ELF-1 (cell line): Measurements from ENCODE around the gene ATP8B1.

ENCODE experiments used
- DNase-seq: peaks from one replicate; pipeline ENCODE4 v3.0.0-alpha.2; 2016; ENCODE audit warnings: low read depth, low spot score

The ATP8B1 gene

DNA sequence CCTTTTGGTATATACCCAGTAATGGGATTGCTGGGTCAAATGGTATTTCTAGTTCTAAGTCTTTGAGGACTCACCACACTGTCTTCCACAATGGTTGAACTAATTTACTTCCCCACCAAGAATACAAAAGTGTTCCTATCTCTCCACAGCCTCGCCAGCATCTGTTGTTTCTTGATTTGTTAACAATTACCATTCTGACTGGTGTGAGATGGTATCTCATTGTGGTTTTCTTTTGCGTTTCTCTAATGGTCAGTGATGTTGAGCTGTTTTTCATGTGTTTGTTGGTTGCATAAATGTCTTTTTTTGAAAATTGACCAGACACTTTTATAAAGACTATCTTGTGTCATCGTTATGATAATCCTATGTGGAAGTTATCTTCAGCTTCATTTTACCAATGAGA, 16.0 kb upstream of the ATP8B1 start:
- DNase-seq = no peak

DNA sequence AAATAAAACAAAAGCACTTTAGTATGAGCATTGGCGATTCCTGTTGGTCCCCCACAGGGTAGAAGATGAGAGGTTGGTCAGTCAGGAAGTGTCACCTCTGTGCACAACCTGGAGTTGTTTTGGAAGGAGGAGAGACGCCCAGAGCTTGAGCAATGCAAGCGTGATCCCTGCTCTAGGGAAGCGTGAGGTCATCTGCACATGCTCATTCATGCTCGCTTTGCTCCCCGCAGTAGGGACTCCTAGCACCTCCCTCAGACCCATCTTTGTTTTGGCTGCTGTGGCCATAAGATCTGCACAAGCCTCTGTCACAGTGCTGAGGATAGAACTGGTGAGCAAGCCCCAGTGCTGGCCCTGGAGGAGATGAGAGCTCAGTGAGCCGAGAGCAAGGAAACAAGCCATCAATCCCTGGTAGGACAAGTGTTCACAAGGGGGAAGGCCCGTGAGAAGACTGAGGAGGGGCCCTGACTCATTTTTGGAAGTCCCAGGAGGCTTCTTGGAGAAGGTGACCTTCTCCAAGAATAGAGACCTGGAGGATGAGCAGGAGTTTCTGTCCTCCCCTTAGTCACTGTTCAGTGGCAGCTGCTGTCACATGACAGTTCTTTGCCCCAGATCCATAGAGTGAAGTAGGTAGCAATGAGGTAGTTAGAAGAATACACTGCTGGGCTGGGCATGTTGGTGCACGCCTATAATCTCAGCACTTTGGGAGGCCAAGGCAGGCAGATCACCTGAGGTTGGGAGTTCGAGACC, 13.3 kb upstream of the ATP8B1 start:
- no peak for DNase-seq

DNA sequence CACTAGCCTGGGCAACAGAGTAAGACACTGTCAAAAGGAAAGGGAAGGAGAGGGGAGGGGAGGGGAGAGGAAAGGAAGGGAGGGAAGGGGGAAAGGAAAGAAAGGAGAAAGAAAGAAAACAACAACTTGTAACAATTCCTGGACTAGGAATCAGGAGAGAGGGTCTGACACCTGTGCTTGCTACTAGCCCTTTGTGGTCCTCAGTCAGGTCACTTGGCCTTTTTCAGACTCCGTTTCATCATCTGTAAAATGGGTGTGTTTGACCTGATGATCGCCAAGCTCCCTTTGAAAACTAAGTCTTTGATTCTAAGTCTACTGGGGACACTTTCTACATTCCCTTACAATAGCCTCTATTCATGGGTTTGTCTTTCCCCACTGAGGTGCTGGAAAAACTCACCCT, 11.4 kb upstream of the ATP8B1 start:
- DNase-seq = no peak

DNA sequence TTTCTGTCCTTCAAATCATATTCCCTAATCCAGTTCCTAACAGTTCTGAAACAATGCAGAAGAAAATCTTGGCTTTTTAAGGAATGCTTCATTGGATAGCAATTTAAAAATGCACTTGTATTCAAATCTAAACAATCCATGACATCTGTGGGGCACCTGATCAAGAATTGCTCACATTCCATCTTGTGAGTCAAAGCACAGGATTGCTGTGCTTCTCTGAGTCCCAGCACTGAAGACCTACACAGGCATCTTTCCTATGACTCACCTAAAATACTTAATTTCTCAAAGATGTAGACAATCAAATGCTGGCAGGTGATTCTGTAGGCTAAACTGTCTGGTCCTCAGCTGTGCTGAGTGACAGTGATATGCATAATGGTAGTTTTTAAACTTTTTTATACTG, 10.1 kb upstream of the ATP8B1 start:
- no peak for DNase-seq

DNA sequence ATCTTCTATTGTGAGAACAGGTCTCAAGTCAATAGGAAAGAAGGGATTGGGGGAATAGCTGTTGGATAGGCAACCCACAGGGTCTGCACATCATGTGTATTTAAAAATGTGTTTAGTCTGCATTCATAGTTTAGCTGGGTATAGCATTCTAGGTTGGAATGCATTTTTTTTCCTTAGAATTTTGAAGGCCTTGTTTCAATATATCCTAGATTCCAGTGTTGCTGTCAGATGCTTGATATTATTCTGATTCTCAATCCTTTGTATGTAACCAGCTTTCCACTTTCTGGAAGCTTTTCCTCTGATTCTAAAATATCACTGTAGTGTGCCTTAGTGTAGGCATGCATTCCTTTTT, 9.0 kb upstream of the ATP8B1 start:
- DNase-seq = no peak

DNA sequence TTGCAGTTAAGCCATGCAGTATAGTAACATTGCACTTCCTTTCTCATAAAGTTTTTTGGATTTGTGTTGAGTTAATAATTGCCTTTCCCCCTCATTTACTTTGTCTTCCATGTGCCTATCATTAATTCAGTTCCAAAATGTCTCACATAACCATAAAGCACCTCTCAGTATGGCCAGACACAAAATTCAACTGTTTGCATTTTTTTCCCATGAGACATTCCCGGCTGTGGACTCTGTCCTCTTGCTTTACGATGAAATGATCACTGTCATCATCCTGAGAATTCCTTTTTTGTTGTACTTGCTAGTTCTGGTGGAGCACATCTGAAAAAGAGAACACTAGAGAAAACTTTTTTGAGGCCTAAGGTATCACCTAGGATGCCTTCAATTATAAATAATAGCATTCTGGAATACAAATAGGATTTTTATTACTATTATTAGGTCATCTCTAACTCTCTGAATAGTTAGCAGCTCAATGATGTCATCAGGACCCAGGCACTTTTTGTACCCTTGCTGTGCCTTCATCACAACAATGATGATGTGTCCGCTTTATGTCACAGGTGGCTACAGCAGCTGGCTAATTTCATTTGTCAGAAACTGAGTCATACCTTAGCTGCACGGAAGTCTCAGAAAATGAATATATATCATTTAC, 8.5 kb upstream of the ATP8B1 start:
- DNase-seq = no peak

DNA sequence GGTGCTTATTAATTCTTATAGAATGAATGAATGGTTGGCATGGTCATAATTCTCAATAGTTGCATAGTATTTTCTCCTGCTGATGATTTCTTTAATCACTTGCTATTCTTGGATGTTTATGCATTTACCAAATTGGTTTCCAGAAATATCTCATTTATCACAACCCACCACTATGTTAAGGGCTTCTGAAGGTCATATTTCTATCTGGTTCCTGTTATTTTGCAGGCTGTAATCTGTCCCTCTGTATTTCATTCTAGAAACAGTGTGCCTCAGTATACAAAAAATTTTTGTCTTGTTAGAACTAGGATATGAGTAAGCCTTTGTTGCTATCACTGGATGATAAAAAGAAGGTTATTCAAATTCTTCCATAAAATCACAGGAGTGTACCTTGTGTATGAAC, 6.1 kb upstream of the ATP8B1 start:
- DNase-seq = no peak

DNA sequence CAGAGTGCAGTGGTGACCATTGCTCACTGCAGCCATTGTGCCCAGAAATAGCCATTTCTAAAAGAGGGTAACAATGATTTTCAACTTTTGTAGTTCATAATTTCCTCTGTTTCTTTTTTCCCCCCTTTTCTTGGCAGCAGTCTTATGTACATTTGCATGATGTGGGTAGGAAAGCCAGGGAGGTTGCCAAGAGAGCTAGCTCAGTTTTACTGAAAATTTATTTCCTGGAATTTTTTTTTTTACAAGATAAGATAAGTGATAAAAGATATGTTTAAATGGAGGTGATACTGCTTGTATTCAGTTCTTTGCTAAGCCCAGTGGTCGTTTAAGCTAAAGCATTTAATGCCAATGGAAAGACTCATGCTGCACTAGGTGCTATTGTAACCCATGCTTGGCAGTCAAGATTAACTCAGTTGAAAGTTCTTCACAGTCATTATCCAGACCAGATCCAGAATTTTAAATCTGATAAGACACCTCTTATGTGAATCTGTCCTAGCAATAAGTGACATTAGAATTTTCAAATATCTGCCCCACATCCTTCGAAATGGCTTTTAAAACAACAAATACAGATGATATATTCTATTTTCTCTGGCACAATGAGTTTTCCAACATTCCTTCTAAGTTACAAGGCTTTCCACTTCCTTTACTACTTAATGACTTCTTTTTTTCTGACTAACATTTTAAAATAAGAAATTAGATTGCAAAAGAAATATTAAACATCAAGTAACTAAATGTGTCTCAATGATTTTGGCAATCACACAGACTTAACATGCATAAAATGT, 4.4 kb upstream of the ATP8B1 start:
- DNase-seq = no peak

DNA sequence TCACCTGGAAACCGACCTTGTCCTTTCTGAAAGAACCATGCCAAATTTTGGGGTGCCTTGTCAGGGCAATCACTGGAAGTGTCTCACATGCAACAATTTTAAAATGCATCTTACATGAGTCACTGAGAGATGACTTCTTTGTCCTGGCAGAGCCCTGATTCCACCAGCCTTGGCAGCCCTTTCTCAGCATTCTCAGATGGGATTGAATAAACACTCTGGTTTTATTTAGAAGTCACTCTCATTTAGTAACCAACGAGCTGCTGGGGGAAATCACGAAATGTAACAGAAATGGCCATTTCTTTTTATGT, 3.8 kb upstream of the ATP8B1 start:
- DNase-seq = no peak

DNA sequence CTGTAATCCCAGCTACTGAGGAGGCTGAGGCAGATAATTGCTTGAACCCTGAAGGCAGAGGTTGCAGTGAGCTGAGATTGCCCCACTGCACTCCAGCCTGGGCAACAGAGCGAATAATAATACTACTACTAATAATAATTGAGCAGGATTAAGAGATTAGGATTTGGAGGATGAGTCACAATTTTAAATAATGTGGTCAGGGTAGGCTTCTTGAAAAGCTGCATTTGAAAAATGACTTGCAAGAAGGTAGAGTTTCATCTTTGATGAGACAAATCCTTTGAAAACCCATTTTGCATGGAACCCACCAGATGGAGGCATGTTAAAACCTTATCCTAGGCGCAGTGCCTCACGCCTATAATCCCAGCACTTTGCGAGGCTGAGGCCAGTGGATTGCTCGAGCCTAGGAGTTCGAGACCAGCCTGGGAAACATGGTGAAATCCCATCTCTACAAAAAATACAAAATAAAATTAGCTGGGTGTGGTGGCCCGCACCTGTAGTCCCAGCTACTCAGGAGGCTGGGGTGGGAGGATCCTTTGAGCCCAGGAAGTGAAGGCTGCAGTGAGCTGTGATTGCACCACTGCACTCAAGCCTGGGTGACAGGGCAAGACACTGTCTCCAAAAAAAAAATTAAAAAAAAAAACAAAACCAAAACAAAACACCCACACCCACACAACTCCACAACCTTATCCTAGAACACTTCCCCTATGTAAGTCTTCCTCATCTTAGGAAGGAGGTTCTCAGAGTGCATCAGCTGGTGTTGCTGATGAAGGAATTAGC, 3.3 kb upstream of the ATP8B1 start:
- no peak for DNase-seq

DNA sequence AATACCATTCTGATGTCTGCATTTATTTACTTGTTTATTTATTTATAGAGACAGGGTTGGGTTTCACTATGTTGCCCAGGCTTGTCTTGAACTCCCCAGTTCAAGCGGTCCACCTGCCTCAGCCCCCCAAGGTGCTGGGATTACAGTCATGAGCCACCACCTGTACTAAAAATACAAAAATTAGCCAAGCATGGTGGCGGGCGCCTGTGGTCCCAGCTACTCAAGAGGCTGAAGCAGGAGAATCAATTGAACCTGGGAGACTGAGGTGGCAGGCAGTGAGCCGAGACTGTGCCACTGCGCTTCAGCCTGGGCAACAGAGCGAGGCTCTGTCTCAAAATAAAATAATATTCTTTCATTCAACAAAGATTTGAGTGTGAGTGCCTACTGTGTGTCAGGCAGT, 2.0 kb upstream of the ATP8B1 start:
- DNase-seq = no peak

DNA sequence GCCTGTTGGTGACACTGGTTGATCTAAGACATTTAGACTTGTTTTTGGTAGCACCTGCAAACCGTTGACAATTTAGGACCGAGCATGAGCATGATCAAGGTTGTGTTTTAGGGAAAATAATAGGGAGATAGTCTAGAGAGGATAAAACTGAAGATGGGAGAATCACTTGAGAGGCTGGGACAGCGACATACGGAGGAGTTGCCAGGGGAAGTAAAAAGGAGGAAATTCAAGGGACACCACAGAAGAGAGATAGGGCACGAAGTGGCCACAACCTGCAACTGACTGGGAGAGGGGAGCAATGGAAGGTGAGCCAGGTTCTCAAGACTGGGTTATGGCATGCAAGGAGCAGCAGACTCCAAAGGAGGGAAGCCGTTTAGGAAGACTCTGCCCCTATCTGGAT, 1.4 kb upstream of the ATP8B1 start:
- no peak for DNase-seq

DNA sequence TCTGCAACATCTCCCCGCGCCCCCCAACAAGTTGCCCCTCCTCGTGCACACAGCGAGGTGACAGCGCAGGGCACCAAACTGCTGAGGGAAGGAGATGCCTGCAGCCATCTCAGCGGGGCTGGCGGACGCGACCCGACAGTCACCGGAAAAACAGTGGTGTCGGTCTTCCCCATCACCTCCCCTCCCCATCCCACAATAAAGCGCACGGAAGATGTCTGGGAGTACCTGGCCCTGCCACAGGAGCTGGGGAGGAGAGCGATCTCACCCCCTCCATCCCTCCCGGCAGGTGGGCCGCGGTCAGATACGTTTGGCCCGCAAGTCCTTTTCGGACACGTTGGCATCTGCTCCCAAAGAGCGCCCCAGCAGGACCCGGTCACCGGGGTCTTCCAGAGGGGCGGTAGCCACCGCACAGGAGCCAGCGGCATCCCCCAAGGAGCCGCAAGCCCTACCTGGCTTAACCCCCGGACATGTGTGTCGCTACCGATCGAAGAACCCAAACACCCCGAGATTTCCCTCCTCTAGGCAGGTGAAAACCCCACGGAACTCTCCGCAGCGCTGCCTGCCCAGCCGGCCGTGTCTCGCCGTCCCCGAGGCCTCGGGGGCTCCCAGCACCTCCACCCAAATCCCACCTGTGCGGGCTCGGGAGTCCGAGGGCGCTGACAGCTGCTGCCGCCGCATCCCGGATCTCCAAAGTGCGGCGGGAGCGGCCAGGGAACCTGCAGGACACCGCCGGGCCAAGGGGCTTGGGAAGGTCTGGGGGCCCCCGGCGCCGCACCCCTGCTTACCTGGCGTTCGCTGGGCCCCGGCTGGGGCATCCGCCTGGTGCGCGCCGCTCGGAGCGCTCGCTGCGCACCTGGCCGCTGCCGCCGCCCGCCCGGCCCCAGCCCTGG, 657 bp downstream of the ATP8B1 start:
- DNase-seq = peak; percentile 35

DNA sequence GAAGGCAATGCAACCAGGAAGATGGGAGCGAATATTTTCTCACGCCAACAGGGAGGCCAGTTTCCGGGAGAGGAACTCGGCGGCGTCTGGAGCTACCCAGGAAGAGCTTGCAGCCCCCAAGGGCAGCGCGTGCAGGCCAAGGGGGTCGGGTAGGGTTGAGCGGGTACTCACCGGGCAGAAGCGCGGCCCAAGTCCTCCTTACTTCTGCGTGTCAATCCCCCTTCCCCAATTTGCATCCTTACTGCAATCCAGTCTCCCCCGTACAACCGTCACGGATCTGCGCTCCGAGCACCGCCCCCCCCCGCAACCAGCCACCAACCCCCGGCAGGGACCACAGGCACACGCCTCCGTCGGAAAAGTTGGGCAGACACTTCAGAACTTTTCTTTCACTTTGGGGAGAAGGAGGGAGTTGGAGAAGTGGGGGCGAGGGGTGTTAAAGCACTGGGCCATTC, 1.3 kb downstream of the ATP8B1 start:
- DNase-seq = peak; percentile 16

DNA sequence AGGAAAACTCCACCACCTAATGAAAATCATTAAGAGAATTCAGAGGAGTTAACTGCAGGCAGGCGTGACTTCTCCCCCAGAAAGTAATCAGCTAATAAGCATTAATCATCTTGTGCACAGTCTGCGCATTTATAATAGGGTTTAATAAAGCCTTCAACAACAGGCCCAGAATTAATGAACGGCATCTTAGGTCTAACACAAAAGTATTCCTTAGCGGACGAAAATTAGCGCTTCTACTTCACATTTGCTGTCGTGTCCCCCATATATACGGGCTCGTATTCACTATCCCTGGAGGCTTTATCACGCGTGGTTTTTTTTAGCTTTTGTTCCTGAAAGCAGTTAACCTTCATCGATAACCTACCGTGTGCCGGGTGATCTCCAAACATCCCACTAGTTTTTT, 1.8 kb downstream of the ATP8B1 start:
- no peak for DNase-seq

DNA sequence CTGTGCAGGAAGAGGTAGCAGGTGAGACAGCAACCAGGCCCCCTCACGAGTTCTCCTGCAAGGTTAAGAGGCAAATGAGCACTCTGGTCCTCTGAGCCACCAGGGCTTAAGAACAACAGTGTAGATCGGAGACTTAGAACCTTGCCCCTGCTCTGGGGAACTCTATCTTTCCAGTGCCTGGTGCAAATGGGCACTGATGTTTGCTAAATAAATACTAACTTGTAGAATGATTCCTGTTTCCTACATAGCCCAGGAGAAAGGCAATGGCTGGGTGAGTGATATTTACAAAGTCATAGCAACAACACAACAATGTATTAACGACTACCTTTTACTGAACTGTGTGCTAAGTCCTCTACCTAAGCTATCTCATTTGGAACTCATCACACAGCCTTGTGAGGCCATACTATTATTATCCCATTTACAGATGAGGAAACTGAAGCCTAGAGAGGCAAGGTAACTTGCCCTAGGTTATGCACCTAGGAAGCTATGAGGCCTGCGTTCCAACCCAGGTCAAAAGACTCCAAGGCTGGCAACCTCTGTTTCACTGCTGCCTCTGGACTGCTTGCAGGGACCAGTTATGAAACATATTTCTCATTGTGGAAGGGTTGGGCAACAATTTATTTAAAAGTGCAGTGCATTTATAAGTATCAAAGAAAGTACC, 4.3 kb downstream of the ATP8B1 start:
- no peak for DNase-seq

DNA sequence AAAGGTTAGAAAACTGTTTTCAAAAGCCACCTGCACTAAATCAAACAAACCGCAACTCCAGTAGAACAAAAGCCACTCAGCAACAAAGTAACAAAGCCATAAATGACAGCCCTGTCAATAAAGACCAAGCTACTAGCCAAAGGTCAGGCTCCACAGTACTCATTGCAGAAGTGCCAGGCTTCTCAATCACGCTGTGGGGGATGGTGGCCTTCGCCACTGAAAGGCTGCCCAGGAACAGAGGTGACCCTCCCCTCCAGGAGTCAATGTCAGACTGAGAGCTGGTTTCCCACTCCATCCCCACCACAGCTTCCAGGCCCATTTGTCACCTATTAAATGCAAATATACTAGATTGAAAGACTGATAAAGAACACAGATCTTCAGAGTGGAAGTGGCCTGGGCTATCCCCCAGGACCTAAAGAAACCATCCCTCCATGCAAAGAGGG, 5.9 kb downstream of the ATP8B1 start:
- DNase-seq = peak; percentile 67

DNA sequence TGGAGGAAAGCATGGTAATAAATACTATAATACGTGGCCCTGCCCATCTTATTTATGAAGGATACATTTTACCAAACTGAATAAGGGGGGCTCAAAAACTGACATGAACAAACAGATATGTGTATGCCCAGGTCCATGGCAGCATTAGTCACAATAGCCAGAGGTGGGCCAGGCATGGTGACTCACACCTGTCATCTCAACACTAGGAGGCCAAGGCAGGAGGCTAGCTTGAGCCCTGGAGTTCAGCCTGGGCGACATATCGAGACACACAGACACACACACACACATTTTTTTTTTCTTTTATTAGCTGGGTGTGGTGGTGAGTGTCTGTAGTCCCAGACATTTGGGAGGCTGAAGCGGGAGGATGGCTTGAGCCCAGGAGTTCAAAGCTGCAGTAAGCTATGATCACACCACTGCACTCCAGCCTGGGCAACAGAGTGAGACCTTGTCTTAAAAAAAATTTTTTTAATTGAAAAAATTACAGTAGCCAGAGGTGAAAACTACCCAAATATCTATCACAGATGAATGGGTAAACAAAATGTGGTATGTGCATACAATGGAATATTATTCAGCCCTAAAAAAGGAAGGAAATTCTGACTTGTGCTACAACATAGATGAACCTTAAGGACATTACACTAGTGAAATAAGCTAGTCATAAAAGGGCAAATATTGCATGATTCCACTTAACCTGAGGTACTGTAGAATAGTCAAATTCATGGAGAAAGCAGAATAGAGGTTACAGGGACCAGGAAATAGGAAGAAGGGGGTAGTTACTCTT, 8.0 kb downstream of the ATP8B1 start:
- DNase-seq = no peak

DNA sequence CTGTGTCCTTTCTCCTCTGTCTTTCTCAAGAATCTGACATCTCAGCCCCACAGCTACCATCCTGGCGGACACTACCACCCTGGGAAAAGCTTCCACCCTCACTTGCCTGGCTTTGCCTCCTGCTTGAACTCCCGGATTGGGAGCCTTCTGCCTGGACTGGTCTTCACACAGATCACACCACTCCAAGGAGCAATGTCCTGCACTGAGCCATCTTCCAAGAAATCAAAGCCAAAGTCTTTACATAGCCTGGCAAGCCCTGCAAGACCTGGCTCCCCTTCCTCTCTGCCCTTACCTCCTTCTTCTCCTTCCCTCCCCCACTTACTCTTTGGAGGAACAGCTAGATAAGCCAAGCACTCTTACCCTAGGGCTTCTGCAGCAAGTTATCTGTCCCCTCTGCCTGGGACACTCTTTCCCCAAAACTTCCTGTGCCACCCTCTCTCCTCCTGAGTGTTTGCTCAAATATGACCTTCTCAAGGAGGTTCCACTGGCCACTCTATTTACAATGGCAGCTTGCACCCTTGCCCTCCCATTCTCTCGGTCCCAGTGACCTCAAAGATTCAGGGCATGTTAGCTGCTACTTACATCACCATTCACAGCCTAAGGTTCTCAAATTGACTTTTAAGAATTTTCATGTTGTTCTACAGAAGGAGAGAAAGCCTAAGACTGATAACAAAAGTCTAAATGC, 9.7 kb downstream of the ATP8B1 start:
- no peak for DNase-seq
